GM19240 (cell line): ENCODE measurements around the gene KCNH5.

ENCODE experiments used
- DNase-seq: peaks from one replicate; pipeline ENCODE4 v3.0.0; 2011; ENCODE audit warnings: low spot score; ENCODE audit not compliant: insufficient read length

KCNH5 gene, protein sequence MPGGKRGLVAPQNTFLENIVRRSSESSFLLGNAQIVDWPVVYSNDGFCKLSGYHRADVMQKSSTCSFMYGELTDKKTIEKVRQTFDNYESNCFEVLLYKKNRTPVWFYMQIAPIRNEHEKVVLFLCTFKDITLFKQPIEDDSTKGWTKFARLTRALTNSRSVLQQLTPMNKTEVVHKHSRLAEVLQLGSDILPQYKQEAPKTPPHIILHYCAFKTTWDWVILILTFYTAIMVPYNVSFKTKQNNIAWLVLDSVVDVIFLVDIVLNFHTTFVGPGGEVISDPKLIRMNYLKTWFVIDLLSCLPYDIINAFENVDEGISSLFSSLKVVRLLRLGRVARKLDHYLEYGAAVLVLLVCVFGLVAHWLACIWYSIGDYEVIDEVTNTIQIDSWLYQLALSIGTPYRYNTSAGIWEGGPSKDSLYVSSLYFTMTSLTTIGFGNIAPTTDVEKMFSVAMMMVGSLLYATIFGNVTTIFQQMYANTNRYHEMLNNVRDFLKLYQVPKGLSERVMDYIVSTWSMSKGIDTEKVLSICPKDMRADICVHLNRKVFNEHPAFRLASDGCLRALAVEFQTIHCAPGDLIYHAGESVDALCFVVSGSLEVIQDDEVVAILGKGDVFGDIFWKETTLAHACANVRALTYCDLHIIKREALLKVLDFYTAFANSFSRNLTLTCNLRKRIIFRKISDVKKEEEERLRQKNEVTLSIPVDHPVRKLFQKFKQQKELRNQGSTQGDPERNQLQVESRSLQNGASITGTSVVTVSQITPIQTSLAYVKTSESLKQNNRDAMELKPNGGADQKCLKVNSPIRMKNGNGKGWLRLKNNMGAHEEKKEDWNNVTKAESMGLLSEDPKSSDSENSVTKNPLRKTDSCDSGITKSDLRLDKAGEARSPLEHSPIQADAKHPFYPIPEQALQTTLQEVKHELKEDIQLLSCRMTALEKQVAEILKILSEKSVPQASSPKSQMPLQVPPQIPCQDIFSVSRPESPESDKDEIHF

DNA sequence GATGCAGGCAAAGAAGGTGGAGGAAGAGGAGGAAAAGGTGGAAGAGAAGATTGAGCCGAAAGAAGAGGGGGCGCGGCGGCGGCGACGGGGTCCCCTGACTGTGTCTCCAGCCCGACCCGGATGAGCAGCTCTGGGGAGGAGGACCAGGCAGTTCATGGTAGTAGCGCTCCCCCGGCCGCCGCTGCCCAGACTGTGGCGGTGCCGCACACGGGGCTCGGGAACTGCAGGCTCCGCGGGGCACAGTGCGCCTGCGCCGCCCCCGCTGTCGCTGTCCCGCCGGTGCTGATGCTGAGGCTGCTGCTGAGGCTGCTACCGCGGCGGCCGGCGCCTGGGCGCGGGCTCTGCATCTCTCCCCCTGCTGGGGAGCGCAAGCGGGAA, at the start of gene KCNH5:
KCNH5 (minus strand) TSS at position 225 of the 378 bp plus-strand sequence. CDS start 272 bp downstream, outside the sequence.
- DNase-seq = no peak

DNA sequence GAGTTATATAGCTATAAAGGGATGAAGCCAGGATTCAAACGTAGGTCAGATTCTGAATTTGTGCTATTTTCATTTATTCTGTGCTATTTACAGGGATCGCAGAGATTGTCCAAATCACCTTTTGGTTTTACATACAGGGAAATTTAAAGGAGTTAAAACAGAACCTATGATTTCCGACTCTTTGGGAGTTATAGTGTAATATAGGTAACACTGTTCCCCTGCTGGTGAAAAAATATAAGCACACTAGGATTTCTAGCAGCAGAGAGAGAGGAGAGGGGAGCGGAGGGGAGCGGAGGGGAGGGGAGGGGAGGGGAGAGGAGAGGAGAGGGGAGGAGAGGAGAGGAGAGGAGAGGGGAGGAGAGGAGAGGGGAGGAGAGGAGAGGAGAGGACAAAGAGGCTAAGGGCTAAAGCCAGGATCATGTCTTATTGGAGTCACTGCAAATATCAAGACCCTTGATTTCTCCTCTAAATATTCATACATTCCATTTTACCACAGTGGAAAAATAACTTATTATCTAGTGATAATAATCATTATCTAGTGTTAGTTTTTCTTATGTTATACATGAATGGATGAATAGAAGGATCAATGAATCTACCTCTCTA, 46.2 kb upstream of the KCNH5 start:
- no peak for DNase-seq

DNA sequence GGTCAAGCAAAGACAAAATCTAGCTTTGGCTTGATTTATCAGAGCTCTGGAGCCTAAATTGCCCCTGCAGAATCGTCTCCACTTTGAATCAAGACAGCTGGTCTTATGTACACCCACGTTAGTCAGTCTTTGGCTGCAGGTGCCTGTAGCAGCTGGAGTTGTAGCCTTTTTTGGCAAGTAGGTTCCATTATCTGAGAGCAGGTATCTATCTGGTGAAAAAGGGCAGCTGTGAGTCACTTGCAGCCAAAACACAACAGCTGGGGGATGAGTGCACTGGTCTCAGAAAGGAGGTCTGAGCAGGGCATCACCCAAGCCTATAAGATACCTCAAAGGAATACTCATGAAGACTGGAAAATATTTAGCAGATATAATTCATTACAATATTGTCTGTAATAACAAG, 43.6 kb upstream of the KCNH5 start:
- no peak for DNase-seq

DNA sequence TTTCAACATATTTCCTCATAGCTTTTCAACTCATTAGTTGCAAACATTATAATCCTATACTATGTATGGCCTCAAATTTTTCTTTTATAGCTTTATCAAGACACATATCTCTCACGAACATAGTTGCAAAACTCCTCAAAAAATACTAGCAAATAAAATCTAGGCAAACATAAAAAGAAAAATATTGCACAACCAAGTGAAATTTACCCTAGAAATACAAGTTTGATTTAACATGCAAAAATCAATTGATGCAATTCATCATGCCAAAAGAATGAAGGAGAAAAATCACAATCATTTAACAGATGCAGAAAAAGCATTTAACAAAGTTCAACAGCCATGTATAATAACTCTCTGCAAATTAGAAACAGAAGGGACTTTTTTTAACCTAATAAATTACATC, 33.3 kb upstream of the KCNH5 start:
- DNase-seq = no peak

DNA sequence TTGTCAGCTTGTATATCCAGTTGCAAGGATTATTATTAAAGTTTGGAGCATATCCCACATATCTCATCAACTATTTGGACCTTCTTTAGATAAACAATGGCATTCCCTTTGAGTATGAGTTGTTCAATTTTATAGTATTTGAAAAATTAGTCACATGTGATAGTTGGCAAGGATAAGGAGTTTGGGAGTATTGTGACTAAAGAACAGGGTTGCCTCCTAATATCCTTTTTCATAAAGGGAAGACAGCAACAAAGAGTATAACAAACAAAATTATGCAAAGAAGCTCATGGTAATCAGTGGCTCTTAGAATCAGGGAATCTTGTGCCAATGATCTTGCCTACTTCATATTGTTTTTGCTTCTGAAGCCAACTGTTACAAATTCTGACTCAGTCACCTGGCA, 31.2 kb upstream of the KCNH5 start:
- DNase-seq = no peak

DNA sequence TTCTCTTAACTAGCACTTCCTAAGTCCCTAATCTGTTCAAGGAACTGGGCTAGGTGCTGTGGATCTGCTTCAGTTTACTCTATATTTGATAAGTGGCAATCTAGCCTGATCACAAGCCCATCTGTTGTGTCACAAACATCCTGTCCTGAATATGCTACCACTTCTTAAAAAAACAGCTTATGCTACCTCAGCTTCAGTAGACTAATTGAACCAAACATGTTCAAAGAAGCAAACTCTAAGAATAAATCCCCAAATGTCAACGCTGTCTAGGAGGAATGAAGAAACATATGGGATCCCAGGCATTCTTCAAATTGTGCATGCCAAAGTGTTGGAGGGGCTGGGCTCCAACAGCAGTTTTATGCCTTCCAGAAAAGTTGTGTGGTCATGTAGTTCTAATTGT, 10.4 kb upstream of the KCNH5 start:
- DNase-seq = no peak

DNA sequence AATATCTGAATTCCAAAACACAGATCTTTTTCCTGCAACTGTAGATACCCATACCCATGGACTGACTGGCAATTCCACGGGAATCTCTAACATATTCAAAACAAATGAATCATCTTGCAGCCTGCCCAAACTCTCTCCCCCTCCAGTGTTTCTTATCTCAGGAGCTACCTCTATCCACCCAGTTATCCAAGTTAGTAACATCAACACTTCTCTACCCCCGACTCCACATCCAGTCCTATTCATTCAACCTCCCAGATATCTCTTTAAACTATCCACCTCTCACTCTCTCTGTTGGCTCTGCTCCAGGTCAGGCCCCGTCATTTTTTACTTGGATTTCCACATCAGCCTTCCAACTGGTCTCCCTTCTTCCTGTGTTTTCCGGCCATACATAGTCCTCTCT, 6.7 kb upstream of the KCNH5 start:
- no peak for DNase-seq

DNA sequence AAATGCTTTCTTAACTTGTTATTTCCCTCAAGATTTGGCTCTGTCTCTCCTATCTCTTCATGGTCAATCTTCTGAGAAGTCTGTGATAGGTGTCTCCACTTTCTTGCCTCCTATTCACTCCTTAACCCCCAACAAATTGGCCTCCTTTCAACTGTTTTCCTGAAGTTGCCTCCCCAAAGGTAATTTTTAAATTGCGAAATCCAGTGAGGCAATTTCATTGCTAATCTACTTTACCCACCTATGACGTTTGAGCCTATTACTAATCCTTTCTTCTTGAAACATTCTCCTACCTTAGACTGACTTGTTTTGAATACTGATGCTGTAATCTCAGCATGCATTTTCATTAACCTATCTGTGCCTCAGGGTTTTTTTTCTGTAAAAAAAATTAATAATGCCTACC, 6.0 kb upstream of the KCNH5 start:
- no peak for DNase-seq

DNA sequence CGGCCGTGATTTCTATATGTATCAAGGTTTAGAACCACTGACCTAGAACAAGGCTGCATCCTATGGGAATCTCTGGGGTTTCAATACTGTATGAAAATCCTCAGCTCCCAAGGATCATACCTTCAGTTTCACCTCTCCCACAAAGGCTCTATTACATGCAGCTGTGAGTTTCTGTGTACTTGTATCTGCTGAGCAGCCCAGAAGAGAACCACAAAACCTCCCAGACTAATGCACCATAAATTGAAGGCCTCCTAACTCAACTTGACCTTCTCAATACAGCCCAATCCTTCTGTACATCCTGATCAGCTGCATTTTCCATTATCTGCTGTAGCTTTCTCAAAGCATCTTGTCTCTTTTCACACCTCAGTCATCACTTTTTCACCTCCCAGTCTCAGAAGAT, 5.4 kb upstream of the KCNH5 start:
- no peak for DNase-seq

DNA sequence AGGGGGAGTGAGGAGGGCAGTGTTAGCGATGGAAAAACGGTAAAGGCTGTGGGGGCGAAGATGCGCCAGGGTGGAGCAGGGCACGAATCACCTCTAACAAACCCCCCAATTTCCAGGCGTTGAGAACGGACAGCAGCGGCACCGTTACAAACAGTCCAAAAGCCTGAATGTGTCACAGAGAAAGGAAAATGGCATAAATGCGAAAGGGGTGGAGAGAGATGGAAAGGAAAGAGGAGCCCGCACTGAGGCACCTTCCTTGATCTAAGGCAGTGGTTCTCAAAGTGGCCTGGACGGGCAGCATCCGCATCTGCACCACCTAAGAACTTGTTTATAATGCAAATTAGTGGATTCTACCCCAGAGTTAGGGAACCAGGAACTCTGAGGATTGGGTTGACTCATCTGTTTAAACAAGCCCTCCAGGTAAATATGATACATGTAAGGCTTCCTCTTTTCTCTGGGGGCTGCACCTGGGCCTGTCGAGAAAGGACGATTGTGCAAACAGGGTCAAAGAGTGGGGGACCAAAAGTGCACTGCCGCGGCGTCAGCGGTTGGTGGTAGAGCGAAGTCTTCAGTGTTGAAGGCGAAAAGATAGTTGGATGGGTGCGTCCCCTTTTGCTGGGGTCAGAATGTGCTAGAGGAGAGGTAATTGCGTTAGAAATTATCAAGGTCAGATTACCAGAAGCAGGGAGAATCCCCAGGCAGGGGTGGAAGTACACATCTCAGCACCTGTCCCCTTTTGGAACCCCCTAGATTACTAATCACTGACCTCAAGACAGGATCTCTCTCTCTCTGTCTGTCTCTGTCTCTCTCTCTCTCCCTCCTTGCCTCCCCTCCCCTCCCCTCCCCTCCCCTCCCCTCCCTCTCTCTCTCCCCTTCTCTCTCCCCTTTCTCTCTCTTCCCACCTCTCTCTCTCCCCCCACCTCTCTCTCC, 1.3 kb upstream of the KCNH5 start:
- DNase-seq = no peak

DNA sequence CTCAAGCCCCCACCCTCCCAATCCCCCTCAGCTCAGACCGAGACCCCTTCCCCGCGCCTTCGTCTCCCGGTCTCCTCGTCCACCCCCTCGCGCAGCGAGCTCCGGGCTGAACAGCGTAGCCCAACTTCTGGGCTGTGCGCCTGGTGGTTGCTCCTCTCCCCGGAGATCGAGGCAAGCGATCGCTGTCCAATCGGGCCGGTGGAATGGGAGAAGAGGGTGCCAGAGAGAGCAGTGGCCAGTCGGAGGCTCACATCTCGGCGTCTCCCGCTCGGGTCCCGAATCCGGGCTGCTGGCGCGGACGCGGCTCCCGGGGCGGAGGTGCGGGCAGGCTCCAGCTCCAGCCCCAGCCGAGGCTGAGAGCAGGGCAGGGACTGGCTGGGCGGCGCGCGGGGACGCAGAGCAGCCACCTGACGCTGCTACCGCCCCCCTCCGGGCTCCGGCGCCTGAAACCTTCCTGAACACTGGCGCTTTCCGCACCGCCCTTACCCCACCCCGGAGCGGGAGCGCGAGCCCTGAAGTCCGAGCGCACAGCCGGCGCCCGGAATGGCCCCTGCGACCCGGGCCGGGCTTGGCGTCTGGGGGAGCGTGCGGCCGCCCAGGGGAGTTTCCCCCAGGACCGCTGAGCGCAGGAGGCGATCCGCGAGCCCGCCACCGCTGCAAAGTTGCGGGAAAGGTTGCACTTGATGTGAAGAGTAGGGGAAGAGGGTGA, 508 bp upstream of the KCNH5 start:
- no peak for DNase-seq

DNA sequence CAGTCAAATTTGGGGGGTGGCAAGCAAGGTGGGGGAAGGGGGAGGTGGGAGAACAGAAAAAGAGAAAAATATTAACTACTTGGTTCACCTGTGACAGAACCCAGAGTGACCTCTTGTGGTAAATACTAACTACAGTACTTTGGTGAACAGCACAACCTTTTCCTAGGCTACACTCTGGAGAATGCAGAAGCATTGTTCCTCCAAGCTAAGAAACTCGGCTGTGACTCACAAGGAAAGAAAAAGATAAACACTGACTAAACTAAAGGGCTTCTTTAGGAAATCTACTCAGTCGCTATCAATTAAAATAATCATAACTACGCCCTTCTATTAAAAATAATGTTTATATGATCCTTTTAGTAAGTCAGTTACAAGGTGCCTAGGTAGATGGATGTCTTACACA, 5.4 kb downstream of the KCNH5 start:
- no peak for DNase-seq

DNA sequence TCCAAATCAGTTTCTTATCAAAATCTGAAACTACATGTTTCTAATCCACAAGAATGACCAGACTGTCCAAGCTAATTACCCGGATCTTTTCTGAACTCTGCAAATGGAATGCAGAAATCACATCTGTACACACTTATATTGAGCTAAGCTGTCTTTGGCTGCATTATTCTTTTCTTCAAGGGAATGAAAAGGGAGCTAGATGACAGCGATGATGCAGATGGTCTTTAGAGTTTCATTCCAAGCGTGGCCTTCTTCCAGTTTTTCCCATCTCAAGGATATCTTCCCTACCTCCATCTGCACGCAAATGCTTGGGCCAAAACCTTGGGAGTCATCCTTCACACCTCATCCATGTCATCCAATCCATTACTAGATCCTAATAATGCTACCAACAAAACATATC, 12.6 kb downstream of the KCNH5 start:
- DNase-seq = no peak

DNA sequence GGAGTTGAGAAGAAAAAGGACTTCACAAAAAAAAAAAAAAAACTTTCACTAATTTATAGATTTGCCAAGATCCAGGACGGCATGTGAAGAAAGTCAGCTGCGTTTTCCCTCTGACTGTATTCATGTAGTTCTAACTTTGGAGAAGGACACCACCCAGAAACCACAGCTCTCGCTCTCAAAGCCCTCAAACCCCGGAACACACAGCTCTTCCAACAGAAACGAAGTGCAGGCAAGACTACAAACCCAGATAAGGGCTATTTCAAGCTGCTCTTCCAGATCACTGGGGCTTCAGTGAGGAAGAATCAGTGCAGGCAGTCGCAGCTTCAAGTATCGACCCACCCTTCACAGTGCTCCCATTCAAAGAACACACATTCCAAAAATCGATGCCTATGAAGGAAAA, 13.2 kb downstream of the KCNH5 start:
- DNase-seq = no peak

DNA sequence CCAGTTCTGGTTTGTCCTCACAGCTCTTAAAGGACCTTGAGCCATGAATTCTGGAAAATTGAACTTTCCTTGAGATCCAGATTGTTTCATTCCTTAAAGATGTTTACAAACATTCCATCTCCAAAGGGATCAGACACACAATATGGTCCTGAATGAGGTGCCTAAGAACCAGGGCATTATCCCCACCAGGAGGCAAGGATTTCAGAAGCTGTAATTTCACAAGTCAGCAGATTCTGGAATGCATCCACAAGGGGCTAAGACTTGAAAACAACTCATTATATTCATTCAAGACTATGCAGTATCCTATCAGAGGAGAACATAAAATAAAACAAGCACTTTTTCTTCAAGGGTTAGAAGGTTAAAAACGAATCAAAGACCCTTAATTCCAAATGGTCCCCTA, 15.1 kb downstream of the KCNH5 start:
- no peak for DNase-seq

DNA sequence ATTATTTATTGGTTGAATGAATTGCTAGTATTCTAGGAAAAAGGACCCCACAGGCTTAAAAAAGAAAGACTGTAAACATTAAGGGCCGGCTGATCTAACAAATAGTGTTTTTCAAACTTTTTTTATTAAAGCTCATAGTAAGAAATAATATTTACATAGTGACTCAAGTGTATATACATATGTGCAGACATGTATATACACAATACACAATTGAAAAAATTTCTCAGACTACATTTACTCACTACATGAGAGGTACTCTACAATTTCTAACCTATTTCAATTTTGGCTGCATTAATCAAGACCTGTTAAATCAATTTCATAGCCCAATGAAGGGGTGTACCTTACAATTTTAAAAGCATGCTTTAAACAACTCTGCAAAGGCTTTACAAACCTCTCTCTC, 17.5 kb downstream of the KCNH5 start:
- no peak for DNase-seq

DNA sequence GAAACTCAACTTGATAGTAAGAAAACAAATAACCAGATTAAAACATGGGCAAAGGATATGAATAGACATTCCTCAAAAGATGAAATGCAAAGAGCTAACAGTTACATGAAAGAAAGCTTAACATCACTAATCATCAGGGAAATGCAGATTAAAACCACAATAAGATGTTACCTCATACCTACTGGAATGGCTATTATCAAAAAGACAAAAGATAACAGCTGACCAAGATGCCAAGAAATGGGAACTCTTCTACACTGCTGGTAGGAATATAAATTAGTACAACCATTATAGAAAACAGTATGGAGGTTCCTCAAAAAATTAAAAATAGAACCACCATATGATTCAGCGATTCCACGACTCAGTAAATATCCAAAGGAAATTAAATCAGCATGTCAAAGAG, 18.8 kb downstream of the KCNH5 start:
- DNase-seq = no peak

DNA sequence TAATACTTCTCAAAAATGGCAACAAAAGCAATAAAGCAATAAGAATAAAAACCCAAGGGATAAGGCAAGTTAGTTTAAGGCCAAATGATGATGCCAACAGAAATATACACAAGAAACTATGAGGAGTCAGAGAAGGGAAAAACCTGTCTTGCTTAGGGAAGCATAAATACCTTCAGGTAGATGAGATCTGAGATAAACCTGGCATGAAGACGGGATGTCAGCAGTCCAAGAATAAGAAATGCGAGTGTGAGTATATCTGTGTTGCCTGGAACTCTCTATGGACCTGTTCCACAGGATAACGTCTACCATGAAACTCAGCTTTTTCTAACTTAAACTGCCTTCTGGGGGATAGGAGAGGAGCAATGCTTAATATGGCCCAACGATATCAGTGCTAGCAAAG, 30.6 kb downstream of the KCNH5 start:
- no peak for DNase-seq

DNA sequence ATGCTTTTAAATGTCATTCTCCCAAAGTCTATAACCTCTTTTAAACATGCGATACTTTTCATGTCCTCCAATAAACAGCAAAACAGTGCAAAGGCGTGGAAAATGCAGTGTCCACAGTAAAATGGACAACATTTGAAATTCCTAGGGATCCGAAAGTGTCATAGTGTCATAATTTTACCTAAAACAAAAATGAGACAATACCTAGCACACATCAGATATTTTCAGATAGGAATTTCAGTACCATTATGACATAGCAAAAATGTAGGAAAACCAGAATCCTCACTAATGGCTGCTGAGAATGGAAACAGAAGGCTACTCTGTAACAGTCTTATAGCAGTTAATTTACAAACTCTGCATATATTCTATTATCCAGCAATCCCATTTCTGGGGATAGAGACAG, 33.1 kb downstream of the KCNH5 start:
- DNase-seq = no peak

DNA sequence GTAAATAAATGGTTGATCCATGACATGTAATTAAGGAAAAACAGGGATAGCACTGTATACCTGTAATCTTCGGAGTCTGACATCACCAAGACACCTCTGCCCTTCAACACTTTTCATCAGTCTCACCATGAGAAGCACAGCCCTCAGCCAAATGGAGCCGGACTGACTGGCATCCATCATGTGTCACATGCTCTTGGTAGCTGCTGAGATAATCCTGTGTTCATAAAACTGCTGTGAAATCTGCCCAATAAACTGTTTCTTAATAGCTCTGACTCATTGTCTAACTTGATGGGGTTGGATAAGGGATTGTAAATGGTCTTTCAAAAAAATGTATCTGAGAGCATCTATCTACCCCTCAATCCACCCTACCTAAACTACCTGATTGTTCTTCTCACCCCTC, 33.6 kb downstream of the KCNH5 start:
- DNase-seq = no peak
